Measurements from ENCODE around the gene IL1RAPL2.

Gene IL1RAPL2

DNA sequence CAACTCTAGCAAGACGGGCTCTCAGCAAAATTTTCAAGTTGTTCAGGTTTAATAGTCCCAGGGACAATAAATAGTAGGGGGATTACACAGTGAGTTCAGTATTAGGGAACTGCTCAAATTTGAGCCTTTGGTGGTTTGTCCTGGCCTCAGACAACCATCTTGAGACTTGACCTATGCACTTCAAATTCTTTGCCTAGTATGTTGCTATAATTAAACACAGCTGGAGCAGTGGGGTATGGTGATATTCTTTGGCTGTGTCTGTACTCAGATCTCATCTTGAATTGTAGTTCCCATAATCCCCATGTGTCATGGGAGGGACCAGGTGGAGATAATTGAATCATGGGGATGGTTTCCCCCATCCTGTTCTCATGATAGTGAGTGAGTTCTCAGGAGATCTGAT, 697.8 kb downstream of the IL1RAPL2 start:
- DNase-seq (ENCODE audit: low spot score) = no peak
- TF ChIP-seq CTCF (IDR thresholded peaks at IDR 0.05; ENCODE audit: extremely low read depth, missing control alignments) = no peak

DNA sequence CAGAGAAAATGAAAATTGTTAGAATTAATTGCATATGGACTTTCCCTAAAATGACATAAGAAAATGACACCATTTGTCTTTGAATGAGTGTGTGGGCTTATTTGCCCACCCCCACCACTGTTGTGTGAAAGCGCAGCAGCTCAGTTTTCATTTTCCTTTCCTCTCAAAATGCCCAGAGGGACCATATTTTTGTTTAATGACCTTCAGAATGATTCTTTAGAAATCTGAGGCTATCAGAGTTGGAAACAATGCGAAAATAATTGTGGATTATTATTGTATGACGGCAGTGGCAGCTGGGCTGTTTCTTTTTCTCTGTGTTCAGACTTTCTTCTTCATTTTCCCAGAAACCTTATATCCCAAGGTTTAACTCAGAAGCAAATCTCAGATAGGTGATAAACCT, 699.1 kb downstream of the IL1RAPL2 start:
- DNase-seq (ENCODE audit: low spot score) = no peak

GRCh38 chrX:105266456-105266855, 700.5 kb downstream of the IL1RAPL2 start:
- no peak for TF ChIP-seq CTCF (IDR thresholded peaks at IDR 0.05; ENCODE audit: extremely low read depth, missing control alignments)

More for the DNA sequence above, 699.1 kb downstream of the IL1RAPL2 start:
- no peak for TF ChIP-seq CTCF (IDR thresholded peaks at IDR 0.05; ENCODE audit: extremely low read depth, missing control alignments)

GRCh38 chrX:105267167-105267566, 701.2 kb downstream of the IL1RAPL2 start:
- no peak for DNase-seq (ENCODE audit: low spot score)
- no peak for TF ChIP-seq CTCF (IDR thresholded peaks at IDR 0.05; ENCODE audit: extremely low read depth, missing control alignments)

More at GRCh38 chrX:105266456-105266855, 700.5 kb downstream of the IL1RAPL2 start:
- DNase-seq (ENCODE audit: low spot score) = no peak

GRCh38 chrX:105269386-105269785, 703.4 kb downstream of the IL1RAPL2 start:
- DNase-seq (ENCODE audit: low spot score) = no peak
- TF ChIP-seq CTCF (IDR thresholded peaks at IDR 0.05; ENCODE audit: extremely low read depth, missing control alignments) = no peak

DNA sequence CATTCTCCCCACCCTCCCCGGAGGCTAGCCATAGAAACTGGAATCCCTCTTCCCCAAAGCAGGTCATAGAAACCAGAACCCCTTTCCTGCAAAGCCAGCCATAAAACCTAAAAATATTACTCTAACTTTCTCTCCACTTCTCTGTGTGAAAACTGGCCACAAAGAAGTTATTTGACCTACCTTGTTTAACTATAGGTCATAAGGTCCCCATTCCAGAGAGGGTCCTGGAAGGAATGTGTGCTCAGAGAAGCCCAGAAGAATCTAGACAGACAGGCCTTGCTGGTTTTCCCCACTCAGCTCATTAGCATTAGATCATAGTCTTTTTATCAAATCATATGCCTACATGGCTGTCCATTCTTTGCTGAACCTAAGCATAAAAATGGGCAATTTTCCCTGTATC, 707.3 kb downstream of the IL1RAPL2 start:
- no peak for TF ChIP-seq CTCF (IDR thresholded peaks at IDR 0.05; ENCODE audit: extremely low read depth, missing control alignments)
- DNase-seq (ENCODE audit: low spot score) = no peak

DNA sequence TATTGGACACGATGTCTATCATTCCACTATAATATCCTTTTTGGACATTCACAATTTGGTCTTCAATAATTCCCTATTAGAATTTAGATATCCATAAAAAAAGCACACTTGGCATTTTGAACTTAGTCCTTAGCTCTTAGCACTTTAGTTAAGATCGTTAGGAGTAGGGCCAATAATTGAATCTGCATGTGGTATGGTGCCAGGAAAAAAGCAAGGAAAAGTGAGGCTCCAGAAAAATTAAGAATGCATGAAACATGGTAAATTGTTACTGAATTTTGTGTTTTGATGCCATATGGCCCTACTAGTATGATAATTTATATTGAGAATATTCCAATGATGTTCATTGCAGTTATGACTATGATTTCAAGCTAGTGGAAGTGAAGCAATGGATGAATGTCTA, 708.1 kb downstream of the IL1RAPL2 start:
- TF ChIP-seq CTCF (IDR thresholded peaks at IDR 0.05; ENCODE audit: extremely low read depth, missing control alignments) = no peak

More for the DNA sequence above, 708.1 kb downstream of the IL1RAPL2 start:
- no peak for DNase-seq (ENCODE audit: low spot score)
